Astrocyte (in vitro differentiated cells and primary cell): ENCODE data around the gene FRMD5.

Experiments used
- CTCF ChIP-seq: IDR thresholded peaks from 2 replicates; pipeline ENCODE4 v1.5.1; 2011; ENCODE audit warnings: low read depth, mild to moderate bottlenecking, inconsistent platforms, low read length, moderate library complexity; ENCODE audit not compliant: insufficient read depth
- EZH2 ChIP-seq: IDR thresholded peaks from 2 replicates; pipeline ENCODE4 v1.6.1; 2012; ENCODE audit warnings: mild to moderate bottlenecking, low read length, inconsistent platforms; ENCODE audit not compliant: insufficient read depth

GRCh38 chr15:43899928-43900327, 295.1 kb downstream of the FRMD5 start:
- TF ChIP-seq CTCF (no peak), EZH2 (no peak)
